HEK293 (cell line): ENCODE data around the gene PWP1.

Experiments
- ZNF121 ChIP-seq: fragments of 450-650 bp; formaldehyde crosslinking; IDR thresholded peaks from 2 replicates; pipeline ENCODE4 v1.5.1; 2016; ENCODE audit warnings: missing biosample characterization, missing genetic modification characterization
- ZNF274 ChIP-seq, 2 experiments: fragments of 200-500 bp in 1 of 2; fragments of 450-650 bp in 1 of 2; sonication (Bioruptor generic) in 1 of 2; formaldehyde crosslinking in 1 of 2; IDR thresholded peaks; 2 replicates each; pipeline versions ENCODE4 v1.5.1 to v1.6.1; 2014 to 2016; ENCODE audit warnings: borderline replicate concordance in 1 of 2, inconsistent platforms in 1 of 2, low read length in 1 of 2, missing biosample characterization in 1 of 2, missing genetic modification characterization in 1 of 2
- ZNF624 ChIP-seq: fragments of 450-650 bp; formaldehyde crosslinking; IDR thresholded peaks from 2 replicates; pipeline ENCODE4 v1.5.1; 2017; ENCODE audit warnings: missing biosample characterization, missing genetic modification characterization
- ZNF747 ChIP-seq: fragments of 450-650 bp; formaldehyde crosslinking; IDR thresholded peaks from 2 replicates; pipeline ENCODE4 v1.5.1; 2016; ENCODE audit warnings: missing biosample characterization, missing genetic modification characterization

GRCh38 chr12:107731366-107731765 lies 45.8 kb downstream of the PWP1 start:
- TF ChIP-seq ZNF274 (IDR thresholded peaks at IDR 0.05; ENCODE audit: low read length) = no peak
- no peak for TF ChIP-seq ZNF274 (tag by site-specific recombination; IDR thresholded peaks at IDR 0.05; ENCODE audit: borderline replicate concordance)
- no peak for TF ChIP-seq ZNF121 (tag by site-specific recombination)
- TF ChIP-seq ZNF624 (tag by site-specific recombination) = no peak
- TF ChIP-seq ZNF747 = no peak
